Neural progenitor cell (in vitro differentiated cells): ENCODE data around the gene RASIP1. TPM values are rescaled to one million over a fixed set of nuclear protein-coding genes. Genes with fewer than 3 reads are reported as not detected.

Experiments used
- DNase-seq: peaks from one replicate; pipeline ENCODE4 v3.0.0-alpha.2; 2016; ENCODE audit warnings: low spot score
- H2AFZ ChIP-seq: fragments of 200-600 bp; sonication (generic); replicated peaks from 2 replicates; pipeline ENCODE4 v1.6.1; 2016; ENCODE audit warnings: antibody characterized with exemption
- H3F3A ChIP-seq: fragments of 200-600 bp; sonication (generic); 2 replicates; pipeline ENCODE4 v1.6.1; 2016; ENCODE audit warnings: antibody characterized with exemption, low read depth
- H3K27ac ChIP-seq: fragments of 200-600 bp; sonication (generic); 2 replicates; pipeline ENCODE4 v1.5.1; 2016; ENCODE audit warnings: mild to moderate bottlenecking
- H3K27me3 ChIP-seq: fragments of 200-600 bp; sonication (generic); 2 replicates; pipeline ENCODE4 v1.6.1; 2016; ENCODE audit warnings: mild to moderate bottlenecking, moderate library complexity
- H3K36me3 ChIP-seq: fragments of 200-600 bp; sonication (generic); 2 replicates; pipeline ENCODE4 v1.5.1; 2016
- H3K4me1 ChIP-seq: fragments of 200-600 bp; sonication (generic); 2 replicates; pipeline ENCODE4 v1.6.1; 2016; ENCODE audit warnings: mixed run types
- H3K4me2 ChIP-seq: fragments of 200-600 bp; sonication (generic); 2 replicates; pipeline ENCODE4 v1.6.1; 2016
- H3K4me3 ChIP-seq: fragments of 200-600 bp; sonication (generic); 2 replicates; pipeline ENCODE4 v1.5.1; 2016
- H3K79me2 ChIP-seq: fragments of 200-600 bp; sonication (generic); 2 replicates; pipeline ENCODE4 v1.6.1; 2016; ENCODE audit warnings: low read depth
- H3K9ac ChIP-seq: fragments of 200-600 bp; sonication (generic); 2 replicates; pipeline ENCODE4 v1.6.1; 2016
- H3K9me3 ChIP-seq: fragments of 200-600 bp; sonication (generic); 2 replicates; pipeline ENCODE4 v1.5.1; 2016; ENCODE audit warnings: low read depth
- H4K20me1 ChIP-seq: fragments of 200-600 bp; sonication (generic); 2 replicates; pipeline ENCODE4 v1.6.1; 2016; ENCODE audit warnings: low read depth
- H3K27ac Mint-ChIP-seq: 3 replicates; pipeline ENCODE4 v1.8.0; 2021; ENCODE audit warnings: mixed read lengths
- H3K27me3 Mint-ChIP-seq: 2 replicates; pipeline ENCODE4 v1.8.0; 2022; ENCODE audit warnings: low read depth, mild to moderate bottlenecking, inconsistent platforms, moderate library complexity, mixed read lengths; ENCODE audit not compliant: insufficient read depth
- H3K36me3 Mint-ChIP-seq: 3 replicates; pipeline ENCODE4 v1.8.0; 2021; ENCODE audit warnings: mixed read lengths
- H3K4me1 Mint-ChIP-seq: 3 replicates; pipeline ENCODE4 v1.8.0; 2021; ENCODE audit warnings: mixed read lengths
- H3K4me3 Mint-ChIP-seq: 3 replicates; pipeline ENCODE4 v1.8.0; 2021; ENCODE audit warnings: mild to moderate bottlenecking, moderate library complexity, mixed read lengths
- H3K9me3 Mint-ChIP-seq: 3 replicates; pipeline ENCODE4 v1.8.0; 2020; ENCODE audit warnings: mixed read lengths
- EZH2 ChIP-seq: fragments of 200-600 bp; sonication (generic); IDR thresholded peaks from 2 replicates; pipeline ENCODE4 v1.6.1; 2017; ENCODE audit warnings: antibody characterized with exemption, mild to moderate bottlenecking, moderate library complexity
- EZH2phosphoT487 ChIP-seq: fragments of 200-600 bp; sonication (generic); IDR thresholded peaks from 2 replicates; pipeline ENCODE4 v1.6.1; 2017; ENCODE audit warnings: antibody characterized with exemption
- total RNA-seq: library from RNA; depleted of rRNA; stranded (reverse); fragments of >200 nt; gene quantifications from 2 replicates; pipeline ENCODE4 v1.2.3, GENCODE V29; 2015; ENCODE audit warnings: low replicate concordance
- TF ChIP-seq, protein P1 (sequence below): fragments of 200-600 bp; sonication (generic); IDR thresholded peaks from 2 replicates; pipeline ENCODE4 v1.5.1; 2017; ENCODE audit warnings: antibody characterized with exemption, mild to moderate bottlenecking

The RASIP1 gene
- total RNA-seq, 1 donor from 2014 or later, result 0.86 TPM

DNA sequence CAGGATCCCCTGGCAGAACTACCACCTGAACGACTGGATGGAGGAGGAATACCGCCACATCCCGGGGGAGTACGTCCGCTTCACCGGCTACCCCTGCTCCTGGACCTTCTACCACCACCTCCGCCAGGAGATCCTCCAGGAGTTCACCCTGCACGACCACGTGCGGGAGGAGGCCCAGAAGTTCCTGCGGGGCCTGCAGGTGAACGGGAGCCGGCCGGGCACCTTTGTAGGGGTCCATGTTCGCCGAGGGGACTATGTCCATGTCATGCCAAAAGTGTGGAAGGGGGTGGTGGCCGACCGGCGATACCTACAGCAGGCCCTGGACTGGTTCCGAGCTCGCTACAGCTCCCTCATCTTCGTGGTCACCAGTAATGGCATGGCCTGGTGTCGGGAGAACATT lies 37.1 kb downstream of the RASIP1 start:
- Mint-ChIP-seq H3K9me3 (peaks cover 2% of the 10 kb centered on the region), H3K27me3 (peaks cover 3% of the 10 kb centered on the region), H3K4me3 (no peak overlapping the region), H3K36me3 (peaks cover 18% of the 10 kb centered on the region), H3K27ac (no peak overlapping the region), H3K4me1 (no peaks in the 10 kb centered on the region)
- no peak for TF ChIP-seq EZH2phosphoT487
- TF ChIP-seq, protein P1, sequence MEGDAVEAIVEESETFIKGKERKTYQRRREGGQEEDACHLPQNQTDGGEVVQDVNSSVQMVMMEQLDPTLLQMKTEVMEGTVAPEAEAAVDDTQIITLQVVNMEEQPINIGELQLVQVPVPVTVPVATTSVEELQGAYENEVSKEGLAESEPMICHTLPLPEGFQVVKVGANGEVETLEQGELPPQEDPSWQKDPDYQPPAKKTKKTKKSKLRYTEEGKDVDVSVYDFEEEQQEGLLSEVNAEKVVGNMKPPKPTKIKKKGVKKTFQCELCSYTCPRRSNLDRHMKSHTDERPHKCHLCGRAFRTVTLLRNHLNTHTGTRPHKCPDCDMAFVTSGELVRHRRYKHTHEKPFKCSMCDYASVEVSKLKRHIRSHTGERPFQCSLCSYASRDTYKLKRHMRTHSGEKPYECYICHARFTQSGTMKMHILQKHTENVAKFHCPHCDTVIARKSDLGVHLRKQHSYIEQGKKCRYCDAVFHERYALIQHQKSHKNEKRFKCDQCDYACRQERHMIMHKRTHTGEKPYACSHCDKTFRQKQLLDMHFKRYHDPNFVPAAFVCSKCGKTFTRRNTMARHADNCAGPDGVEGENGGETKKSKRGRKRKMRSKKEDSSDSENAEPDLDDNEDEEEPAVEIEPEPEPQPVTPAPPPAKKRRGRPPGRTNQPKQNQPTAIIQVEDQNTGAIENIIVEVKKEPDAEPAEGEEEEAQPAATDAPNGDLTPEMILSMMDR, result no peak
- no peak for TF ChIP-seq EZH2
- H3K9me3 ChIP-seq, result no peaks in the 10 kb centered on the region
- no peaks in the 10 kb centered on the region for H3K36me3 ChIP-seq
- H3F3A ChIP-seq, result no peaks in the 10 kb centered on the region
- no peaks in the 10 kb centered on the region for H3K79me2 ChIP-seq
- H3K9ac ChIP-seq, result no peak overlapping the region
- DNase-seq, result no peak
- no peak overlapping the region for H2AFZ ChIP-seq
- H4K20me1 ChIP-seq, result no peaks in the 10 kb centered on the region
- no peaks in the 10 kb centered on the region for H3K4me1 ChIP-seq
- H3K4me3 ChIP-seq, result no peak overlapping the region
- no peak overlapping the region for H3K27ac ChIP-seq
- no peaks in the 10 kb centered on the region for H3K27me3 ChIP-seq
- H3K4me2 ChIP-seq, result no peak overlapping the region

DNA sequence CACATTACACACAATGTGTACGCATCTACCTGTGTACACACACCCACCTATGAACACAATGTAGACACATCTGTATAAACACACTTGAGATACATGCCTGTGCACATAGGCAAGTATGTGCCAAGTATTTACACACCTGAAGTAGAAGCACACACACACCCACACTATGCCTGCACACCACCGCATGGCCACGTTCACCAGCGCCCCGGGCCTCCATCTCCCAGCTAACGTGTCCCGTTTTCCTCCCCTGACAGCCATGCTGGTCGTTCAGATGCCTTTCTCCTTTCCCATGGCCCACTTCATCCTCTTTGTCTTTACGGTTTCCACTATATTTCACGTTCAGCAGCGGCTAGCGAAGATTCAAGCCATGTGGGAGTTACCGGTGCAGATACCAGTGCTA lies 37.7 kb downstream of the RASIP1 start:
- no peak overlapping the region for H3K4me2 ChIP-seq
- TF ChIP-seq EZH2phosphoT487 (no peak), EZH2 (no peak)
- TF ChIP-seq, protein P1, result no peak
- H4K20me1 ChIP-seq, result no peaks in the 10 kb centered on the region
- no peaks in the 10 kb centered on the region for H3K27me3 ChIP-seq
- Mint-ChIP-seq H3K36me3 (peaks cover 18% of the 10 kb centered on the region), H3K9me3 (peaks cover 2% of the 10 kb centered on the region), H3K4me3 (no peak overlapping the region), H3K27ac (no peak overlapping the region), H3K4me1 (no peaks in the 10 kb centered on the region), H3K27me3 (peaks cover 6% of the 10 kb centered on the region)
- no peak for DNase-seq
- H3K27ac ChIP-seq, result no peak overlapping the region
- peaks cover under 1% of the 10 kb centered on the region for H3F3A ChIP-seq
- H2AFZ ChIP-seq, result no peak overlapping the region
- H3K79me2 ChIP-seq, result no peaks in the 10 kb centered on the region
- H3K9me3 ChIP-seq, result no peaks in the 10 kb centered on the region
- no peaks in the 10 kb centered on the region for H3K36me3 ChIP-seq
- no peak overlapping the region for H3K9ac ChIP-seq
- H3K4me3 ChIP-seq, result no peak overlapping the region
- H3K4me1 ChIP-seq, result no peaks in the 10 kb centered on the region

DNA sequence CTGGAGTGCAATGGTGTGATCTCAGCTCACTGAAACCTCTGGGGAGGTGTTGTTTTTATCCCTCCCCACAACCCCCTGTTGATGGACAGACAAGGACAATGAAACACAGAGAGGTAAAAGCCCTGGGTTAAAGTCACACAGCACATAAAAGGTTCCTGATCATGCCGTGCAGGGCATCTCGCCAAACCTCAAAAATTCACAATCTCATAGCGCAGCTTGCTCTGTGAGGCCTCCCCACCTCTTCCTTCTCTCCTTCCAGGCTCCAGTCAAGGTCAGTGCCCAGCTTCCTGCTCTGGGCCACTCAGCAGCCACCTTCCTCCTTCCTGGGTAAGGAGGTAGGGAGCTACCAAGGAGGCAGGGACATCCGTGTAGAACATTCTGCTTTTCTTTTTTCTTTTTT lies 42.4 kb downstream of the RASIP1 start:
- H3K4me1 ChIP-seq, result peaks cover 8% of the 10 kb centered on the region
- no peaks in the 10 kb centered on the region for H3K9me3 Mint-ChIP-seq
- no peaks in the 10 kb centered on the region for H3K79me2 ChIP-seq
- no peak for DNase-seq
- peaks cover 6% of the 10 kb centered on the region for H3K4me1 Mint-ChIP-seq
- H3K27me3 ChIP-seq, result peaks cover 17% of the 10 kb centered on the region
- no peaks in the 10 kb centered on the region for H4K20me1 ChIP-seq
- H3K4me2 ChIP-seq, result no peak overlapping the region
- H3K27ac ChIP-seq, result no peak overlapping the region
- no peak overlapping the region for H3K4me3 Mint-ChIP-seq
- no peak overlapping the region for H3K27ac Mint-ChIP-seq
- H3K36me3 ChIP-seq, result no peaks in the 10 kb centered on the region
- peaks cover 10% of the 10 kb centered on the region for H3K36me3 Mint-ChIP-seq
- H3K27me3 Mint-ChIP-seq, result peaks cover 19% of the 10 kb centered on the region
- TF ChIP-seq EZH2phosphoT487, result no peak
- TF ChIP-seq, protein P1, result no peak
- no peak for TF ChIP-seq EZH2
- H3F3A ChIP-seq, result peaks cover 15% of the 10 kb centered on the region
- H3K9ac ChIP-seq, result no peak overlapping the region
- H3K9me3 ChIP-seq, result no peaks in the 10 kb centered on the region
- H3K4me3 ChIP-seq, result no peak overlapping the region
- H2AFZ ChIP-seq, result no peak overlapping the region
